Measurements from ENCODE around the gene DRAP1.
A peak's percentile ranks its signal among the peaks of the same experiment; 100 is the strongest.

Gene DRAP1

GRCh38 chr11:65961267-65962140 is 42.3 kb downstream of the DRAP1 start, which contains the start of gene SART1:
Gene SART1 (plus strand): TSS chr11:65961734. CDS start chr11:65961781, 47 bp downstream.
- peak; percentile 98 for DNase-seq (ENCODE audit: low spot score)

- DNase-seq (ENCODE audit: low spot score): no peak
Measured at GRCh38 chr11:65962141-65962564, 42.9 kb downstream of the DRAP1 start.

- no peak for DNase-seq (ENCODE audit: low spot score)
Measured at GRCh38 chr11:65964906-65965305, 45.7 kb downstream of the DRAP1 start.

- no peak for DNase-seq (ENCODE audit: low spot score)
Measured at GRCh38 chr11:65965986-65966762, 46.9 kb downstream of the DRAP1 start.

GRCh38 chr11:65967329-65967934 is 48.2 kb downstream of the DRAP1 start:
- DNase-seq (ENCODE audit: low spot score): no peak

GRCh38 chr11:65968600-65969482 is 49.6 kb downstream of the DRAP1 start:
- DNase-seq (ENCODE audit: low spot score): no peak

Measured in activated CD4-positive, alpha-beta T cell treated with anti-CD3 and anti-CD28 coated beads, Interleukin-2, Interleukin-4, amounts not matched to agents 100 ng/mL and 50 ng/mL, durations not matched to agents 16 hours and 8 hours (primary cell).